ENCODE results near the gene PERM1.
"Not testable (repeated sequence)": the region's sequence is repeated elsewhere in the genome, so short reads cannot be mapped to it uniquely, and the experiment has no call there.

PERM1 gene

GRCh38 chr1:978835-979743, 2.8 kb downstream of the PERM1 start:
- DNase-seq (ENCODE audit: low spot score), result no peak

- no peak for DNase-seq (ENCODE audit: low spot score)
These were observed 3.6 kb downstream of the PERM1 start for GRCh38 chr1:978069-978834.

GRCh38 chr1:976791-977190, 5.1 kb downstream of the PERM1 start:
- DNase-seq (ENCODE audit: low spot score), result not testable (repeated sequence)

GRCh38 chr1:975896-976683, 5.8 kb downstream of the PERM1 start:
- peak; percentile 79 for DNase-seq (ENCODE audit: low spot score)

GRCh38 chr1:975365-975764, 6.5 kb downstream of the PERM1 start:
- no peak for DNase-seq (ENCODE audit: low spot score)

- DNase-seq (ENCODE audit: low spot score), result no peak
These were observed 7.1 kb downstream of the PERM1 start for GRCh38 chr1:974687-975328.

- no peak for DNase-seq (ENCODE audit: low spot score)
These were observed 7.6 kb downstream of the PERM1 start for GRCh38 chr1:974293-974640.

GRCh38 chr1:973459-974292, 8.2 kb downstream of the PERM1 start:
- no peak for DNase-seq (ENCODE audit: low spot score)

- no peak for DNase-seq (ENCODE audit: low spot score)
These were observed 9.0 kb downstream of the PERM1 start for GRCh38 chr1:972726-973458.

GRCh38 chr1:971751-972506, 10.0 kb downstream of the PERM1 start:
- DNase-seq (ENCODE audit: low spot score), result no peak

- no peak for DNase-seq (ENCODE audit: low spot score)
These were observed 10.7 kb downstream of the PERM1 start for GRCh38 chr1:970973-971730.

- DNase-seq (ENCODE audit: low spot score), result no peak
These were observed 11.5 kb downstream of the PERM1 start for GRCh38 chr1:970242-970972.

- no peak for DNase-seq (ENCODE audit: low spot score)
These were observed 12.5 kb downstream of the PERM1 start for GRCh38 chr1:969260-969855.

GRCh38 chr1:967466-968343, 14.2 kb downstream of the PERM1 start:
- no peak for DNase-seq (ENCODE audit: low spot score)

- DNase-seq (ENCODE audit: low spot score), result peak; percentile 68
These were observed 15.1 kb downstream of the PERM1 start for GRCh38 chr1:966704-967300.

- no peak for DNase-seq (ENCODE audit: low spot score)
These were observed 15.7 kb downstream of the PERM1 start, which contains the start of gene PLEKHN1 for GRCh38 chr1:966135-966703. Gene PLEKHN1 (plus strand): TSS chr1:966482. CDS start chr1:966532, 50 bp downstream.

Data from germinal center (tissue), 1 donor.